Fibroblast of skin of right quadriceps (primary cell): ENCODE results near the gene ATAD3B.
"Not testable (repeated sequence)": the region's sequence is repeated elsewhere in the genome, so short reads cannot be mapped to it uniquely, and the experiment has no call there.

Experiments used
- DNase-seq: peaks from one replicate; pipeline ENCODE4 v3.0.0-alpha.2; 2013

The ATAD3B gene

DNA sequence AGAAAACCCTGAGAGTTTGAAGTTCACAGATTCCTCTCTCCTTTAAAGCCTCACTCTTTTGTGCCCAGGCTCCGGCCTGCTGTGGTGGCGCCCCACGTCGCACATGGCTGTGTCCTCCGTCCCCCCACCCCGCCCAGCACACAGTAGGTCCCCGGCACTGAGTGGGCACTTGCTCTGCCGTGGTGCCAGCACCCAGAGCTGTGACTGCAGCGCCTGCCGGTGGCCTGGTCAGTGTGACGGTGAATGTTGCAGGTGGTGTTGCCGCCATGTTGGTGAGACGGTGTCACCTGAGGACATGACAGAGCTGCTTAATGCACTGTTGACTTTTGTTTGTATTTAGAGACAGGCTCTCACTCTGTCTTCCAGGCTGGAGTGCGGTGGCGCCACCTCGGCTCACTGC, 18.7 kb upstream of the ATAD3B start:
- DNase-seq = no peak

DNA sequence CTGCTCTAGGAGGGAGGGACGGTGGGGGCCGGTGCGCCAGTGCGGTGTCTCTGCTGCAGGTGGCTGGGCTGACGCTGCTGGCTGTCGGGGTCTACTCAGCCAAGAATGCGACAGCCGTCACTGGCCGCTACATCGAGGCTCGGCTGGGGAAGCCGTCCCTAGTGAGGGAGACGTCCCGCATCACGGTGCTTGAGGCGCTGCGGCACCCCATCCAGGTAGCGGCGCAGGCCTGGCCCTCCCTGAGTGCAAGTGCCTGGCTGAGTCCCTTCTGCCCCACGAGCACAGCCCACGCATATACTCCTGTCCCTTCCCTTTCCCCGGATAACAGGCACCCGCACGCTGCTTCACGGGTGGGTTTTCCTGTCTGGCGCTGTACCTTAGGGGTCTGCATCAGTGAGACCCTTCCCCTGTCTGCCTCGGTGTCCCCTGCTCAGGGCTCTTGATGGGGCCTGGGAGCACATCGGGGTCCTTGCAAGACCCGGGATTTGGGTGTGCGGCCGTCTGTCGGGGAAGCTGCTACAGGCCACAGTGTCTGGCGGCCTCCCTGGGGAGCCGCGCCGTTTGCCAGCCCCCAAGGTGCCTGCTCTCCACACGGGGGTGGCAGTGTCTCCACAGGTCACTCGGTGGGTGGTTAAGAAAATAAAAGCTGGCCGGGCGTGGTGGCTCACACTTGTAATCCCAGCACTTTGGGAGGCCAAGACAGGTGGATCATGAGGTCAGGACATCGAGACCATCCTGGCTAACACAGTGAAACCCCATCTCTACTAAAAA, 17.1 kb upstream of the ATAD3B start:
- not testable (repeated sequence) for DNase-seq

DNA sequence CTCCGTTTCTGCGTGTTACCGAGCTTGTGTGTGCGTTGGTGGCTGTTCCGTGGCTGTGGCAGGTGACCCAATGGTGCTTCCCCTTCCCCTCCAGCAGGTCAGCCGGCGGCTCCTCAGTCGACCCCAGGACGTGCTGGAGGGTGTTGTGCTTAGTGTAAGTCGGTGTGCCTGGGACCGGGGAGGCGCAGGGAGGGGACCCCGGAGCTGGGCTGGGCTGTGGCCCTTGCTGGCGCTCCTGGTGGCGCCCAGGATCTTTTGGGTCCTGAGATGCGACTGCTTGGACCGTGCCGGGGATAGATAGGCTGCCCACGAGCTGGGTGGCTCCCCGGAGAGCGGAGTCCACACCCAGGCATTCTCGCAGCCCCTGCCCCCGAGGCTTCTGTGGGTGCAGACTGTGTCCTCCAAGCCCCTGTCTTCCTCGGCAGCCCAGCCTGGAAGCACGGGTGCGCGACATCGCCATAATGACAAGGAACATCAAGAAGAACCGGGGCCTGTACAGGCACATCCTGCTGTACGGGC, 16.1 kb upstream of the ATAD3B start:
- DNase-seq = no peak

DNA sequence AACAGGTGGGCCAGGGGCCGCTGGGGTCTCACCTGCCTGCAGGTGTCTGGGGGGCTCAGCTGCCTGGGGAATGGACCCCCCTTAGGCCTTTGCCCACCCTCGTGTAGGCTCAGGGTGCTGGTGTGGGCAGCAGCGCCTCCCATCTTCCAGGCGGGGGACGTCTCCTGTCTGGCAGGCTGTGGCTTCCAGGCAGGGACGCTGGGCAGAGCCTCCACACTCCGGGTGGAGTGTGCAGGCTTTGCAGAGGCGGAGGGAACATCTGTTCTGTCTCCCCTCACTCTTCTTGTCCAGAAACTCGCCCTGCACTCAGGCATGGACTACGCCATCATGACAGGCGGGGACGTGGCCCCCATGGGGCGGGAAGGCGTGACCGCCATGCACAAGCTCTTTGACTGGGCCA, 15.6 kb upstream of the ATAD3B start:
- DNase-seq = not testable (repeated sequence)

DNA sequence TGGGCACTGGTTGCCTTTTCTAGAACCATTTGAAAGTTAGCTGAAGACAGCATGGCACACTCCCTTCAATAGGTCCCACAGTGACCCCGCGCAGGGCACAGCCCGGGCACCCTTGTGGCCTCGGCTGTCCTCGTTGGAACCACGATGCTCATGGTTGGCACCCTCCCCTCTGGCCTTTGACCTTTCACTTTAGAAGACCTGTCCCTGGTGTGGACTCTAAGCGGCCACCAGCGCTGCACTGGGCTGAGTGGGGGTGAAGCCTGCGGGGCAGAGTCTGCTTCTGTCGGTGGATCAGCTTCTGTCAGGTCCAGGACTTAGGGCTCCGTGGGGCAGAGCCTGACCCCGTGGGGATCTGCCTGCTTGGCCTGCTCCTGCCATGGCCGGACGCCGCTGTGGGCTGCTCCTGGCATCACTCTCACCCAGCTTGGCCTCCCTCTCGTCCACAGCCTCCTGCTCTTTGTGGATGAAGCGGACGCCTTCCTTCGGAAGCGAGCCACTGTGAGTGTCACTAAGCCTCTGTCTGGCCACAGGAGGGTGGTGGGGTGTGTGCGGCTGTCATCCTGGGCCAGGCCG, 14.8 kb upstream of the ATAD3B start:
- DNase-seq = not testable (repeated sequence)

DNA sequence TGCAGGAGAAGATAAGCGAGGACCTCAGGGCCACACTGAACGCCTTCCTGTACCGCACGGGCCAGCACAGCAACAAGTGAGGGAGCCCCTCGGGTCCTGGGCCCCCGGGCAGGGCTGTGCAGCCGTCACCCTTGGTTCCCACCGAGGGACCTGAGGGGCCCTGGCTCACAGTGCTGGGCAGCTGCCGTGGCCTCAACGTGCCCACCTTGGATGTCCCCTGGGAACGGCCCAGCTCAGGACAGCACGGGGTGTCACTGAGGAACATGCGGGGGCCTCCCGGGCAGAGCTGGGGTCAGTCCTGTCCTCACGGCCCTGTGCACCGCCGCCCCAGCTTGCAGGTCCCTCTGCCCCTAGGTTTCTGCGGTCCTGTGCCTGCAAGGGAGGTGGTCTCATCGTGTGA, 12.4 kb upstream of the ATAD3B start:
- not testable (repeated sequence) for DNase-seq

DNA sequence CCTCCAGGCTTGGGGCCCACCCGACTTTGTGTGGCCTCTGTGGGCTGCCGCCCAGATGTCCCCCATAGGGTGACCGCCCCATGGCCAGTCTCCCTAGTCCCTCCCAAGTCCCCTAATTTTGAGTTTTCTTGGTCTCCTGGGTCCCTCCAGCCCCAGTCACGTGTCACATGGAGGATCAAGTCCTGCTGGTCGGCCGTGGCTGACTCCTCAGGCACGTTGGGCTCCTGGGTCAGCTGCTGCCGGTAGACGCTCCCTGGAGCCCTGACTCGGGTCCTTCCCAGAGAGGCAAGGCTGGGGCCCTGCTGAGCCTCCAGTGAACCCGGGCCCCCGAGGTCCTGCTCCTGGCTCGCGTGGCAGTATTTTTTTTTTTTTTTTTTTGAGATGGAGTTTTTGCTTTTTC, 11.9 kb upstream of the ATAD3B start:
- not testable (repeated sequence) for DNase-seq

DNA sequence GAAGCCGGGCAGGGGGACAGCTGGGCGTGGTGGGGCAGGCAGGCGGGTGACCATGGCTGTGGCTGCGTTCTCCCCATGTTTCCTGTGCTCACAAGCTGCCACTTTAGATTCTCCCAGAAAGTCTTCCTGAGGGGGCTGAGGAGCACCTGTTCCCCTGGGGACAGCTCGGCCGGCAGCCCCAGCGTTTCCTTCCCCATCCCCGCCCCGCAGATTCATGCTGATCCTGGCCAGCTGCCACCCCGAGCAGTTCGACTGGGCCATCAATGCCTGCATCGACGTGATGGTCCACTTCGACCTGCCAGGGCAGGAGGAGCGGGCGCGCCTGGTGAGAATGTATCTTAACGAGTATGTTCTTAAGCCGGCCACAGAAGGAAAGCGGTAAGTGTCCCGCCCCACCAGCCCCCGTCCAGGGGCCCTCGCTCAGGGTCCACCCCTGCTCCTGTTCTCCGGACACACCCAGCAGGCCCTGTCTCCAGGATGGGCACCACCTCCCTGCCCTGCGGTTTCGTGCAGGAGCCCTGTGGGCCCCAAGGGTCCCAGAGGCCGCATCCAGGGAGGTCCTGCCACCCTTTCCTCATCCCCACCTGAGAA, 10.9 kb upstream of the ATAD3B start:
- DNase-seq = no peak

DNA sequence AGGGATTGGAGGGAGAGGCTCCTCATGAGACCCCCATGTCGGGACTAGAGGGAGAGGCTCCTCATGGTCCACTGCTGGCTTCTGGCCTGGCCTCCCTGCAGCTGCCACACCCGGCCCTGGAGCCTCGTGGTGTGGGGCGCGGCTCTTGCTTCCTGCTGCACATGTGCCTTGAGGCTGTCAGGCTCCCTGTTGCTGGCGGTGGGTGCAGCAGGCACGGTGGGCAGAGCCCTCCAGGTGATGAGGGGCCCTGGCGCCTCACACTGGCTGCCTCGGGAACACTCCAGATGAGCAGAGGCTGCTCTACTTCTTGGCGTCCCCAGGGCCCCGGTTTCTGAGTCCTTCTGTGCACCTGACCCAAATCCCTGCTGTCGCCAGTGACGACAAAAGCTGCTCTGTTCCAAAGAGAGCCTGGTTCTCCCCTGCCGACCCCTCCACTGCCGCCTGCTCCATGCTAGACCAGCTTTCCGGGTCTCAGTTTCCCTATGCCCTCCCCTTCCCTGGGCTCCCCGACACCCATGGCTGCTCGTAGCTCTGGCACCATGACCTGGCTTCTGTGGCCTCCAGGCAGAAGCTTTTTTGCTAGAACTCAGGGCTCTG, 9.7 kb upstream of the ATAD3B start:
- no peak for DNase-seq

DNA sequence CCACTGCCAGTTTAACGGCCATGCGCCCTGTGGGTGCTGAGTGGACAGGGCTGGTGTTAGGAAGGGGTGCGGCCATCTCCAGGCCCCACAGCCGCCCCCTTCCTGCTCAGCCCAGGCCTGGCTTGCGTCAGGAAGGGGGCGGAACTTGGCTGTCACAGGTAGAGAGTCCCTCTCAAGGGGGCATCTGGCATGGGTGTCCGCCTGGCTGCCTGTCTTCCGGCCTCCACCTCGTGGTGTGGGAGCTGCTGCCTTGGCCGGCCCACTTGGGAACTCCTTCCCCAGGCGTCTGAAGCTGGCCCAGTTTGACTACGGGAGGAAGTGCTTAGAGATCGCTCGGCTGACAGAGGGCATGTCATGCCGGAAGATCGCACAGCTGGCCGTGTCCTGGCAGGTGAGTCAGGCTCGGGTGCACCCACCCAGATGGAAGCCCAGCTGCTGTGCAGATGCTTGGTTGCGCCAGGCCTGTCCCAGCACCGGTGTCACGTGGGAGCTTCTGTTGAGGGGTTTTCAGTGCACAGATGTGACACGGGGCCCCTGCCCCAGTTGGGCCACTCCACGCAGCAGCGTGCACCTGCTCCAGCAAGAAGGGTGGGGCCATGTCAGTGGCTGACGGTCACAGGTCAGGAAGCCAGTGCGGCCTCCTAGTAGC, 9.1 kb upstream of the ATAD3B start:
- no peak for DNase-seq

DNA sequence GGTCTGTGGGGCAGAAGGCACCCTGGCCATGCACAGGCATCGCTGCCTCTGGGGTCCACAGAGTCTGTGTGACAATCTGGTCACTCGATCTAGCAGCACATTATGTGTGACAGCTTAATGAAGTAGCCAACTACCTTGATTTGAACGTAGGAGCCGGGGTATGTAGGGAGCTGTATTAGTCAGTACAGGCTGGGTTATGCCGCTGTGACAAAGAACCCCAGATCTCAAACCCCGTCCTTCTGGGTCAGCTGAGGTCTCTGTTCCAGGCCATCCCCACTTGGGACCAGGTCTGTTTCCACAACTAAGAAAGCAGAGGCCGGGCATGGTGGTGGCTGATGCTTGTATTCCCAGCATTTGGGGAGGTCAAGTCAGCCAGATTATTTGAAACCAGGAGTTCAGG, 8.3 kb upstream of the ATAD3B start:
- no peak for DNase-seq

DNA sequence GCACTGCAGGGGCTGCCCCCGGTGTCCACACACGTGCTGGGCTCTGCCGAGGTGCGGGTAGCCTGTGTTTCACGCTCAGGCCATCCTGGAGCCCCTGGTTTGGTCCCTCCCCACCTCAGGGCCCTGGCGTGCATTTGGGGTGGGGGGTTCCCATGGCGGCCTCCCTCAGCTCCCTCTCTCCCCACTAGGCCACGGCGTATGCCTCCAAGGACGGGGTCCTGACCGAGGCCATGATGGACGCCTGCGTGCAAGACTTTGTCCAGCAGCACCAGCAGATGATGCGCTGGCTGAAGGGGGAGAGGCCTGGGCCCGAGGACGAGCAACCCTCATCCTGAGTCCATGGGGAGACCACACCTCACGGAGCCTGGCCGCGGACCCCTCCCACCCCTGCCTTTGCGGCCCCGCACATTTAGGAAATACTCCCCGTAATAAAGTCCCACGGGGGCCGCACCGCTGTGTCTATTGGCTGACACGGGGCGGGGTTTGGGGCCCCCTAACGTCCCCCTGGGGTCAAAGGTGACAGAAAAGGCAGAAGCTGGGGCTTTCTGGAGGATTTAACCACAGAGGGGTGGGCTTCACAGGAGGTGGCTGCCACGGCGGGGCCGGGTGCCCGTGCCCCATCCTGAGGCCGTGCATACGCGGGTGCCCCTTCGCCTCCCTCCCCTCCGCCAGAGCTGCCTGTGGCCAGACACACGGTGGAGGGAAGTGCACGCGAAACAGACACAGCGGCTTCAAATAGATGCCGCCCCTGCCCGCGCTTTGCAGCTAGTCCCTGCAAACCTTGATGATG, 3.2 kb upstream of the ATAD3B start:
- not testable (repeated sequence) for DNase-seq

DNA sequence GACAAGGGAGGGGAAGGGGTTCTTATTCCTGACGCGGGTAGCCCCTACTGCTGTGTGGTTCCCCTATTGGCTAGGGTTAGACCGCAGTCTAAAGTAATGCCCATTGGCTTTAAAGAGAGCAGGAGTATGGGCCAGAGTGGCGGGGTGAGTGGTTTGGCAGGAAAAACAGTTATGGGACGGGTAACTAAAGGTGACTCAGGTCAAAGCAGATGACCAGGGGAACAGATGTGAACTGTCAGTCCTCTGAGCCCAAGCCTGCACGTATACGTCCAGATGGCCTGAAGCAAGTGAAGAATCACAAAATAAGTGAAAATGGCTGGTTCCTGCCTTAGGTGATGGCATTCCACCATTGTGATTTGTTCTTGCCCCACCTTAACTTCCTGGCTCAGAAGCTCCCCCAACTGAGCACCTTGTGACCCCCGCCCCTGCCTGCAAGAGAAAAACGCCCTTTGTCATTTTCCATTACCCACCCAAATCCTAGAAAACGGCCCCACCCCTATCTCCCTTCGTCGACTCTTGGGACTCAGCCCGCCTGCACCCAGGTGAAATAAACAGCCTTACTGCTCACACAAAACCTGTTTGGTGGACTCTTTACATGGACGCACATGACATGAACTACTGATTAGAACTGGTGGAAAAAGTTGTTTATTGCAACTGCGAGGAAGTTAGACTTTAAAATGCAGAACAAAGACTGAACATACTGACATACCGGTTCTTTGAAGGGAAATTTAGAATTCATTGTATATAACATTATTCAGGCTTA, 758 bp upstream of the ATAD3B start:
- no peak for DNase-seq

DNA sequence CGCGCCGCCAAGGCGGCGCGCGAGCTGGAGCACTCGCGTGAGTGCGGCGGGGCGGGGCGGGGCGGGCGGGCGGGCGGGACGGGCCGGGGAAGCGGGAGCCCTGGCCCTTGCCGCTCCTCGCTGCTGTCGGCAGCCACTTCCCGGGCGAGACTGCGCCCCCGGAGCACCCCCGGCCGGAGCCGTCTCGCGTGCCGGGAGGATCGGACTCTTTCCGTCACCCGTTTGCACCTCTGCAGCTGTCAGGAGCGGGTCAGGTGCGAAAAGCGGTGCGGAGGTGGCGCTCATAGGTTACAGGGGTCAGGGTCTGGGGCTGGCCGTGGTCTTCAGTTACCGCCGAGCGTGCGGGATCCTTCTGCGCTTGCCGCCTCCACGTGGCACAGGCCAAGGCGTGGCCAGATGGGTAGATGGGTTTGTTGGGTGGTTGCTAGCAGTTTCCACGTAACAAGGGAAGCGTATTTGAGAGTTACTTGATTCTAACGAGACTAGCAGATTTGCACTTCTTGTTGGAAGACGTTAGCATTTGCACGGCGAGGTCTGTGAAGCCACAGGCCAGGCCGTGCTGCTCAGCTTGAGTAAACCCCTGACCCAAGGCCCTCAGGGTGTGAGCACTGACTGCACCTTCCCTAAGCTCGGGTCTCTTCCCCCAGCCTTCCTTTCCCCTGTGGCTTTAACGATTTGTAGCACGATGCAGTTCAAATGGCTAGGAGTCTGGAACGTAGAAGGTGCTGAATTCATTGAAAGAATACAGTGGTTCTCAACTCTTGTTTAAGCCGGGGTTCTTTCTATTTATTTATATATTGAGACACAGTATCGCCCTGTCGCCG, 700 bp downstream of the ATAD3B start:
- not testable (repeated sequence) for DNase-seq

DNA sequence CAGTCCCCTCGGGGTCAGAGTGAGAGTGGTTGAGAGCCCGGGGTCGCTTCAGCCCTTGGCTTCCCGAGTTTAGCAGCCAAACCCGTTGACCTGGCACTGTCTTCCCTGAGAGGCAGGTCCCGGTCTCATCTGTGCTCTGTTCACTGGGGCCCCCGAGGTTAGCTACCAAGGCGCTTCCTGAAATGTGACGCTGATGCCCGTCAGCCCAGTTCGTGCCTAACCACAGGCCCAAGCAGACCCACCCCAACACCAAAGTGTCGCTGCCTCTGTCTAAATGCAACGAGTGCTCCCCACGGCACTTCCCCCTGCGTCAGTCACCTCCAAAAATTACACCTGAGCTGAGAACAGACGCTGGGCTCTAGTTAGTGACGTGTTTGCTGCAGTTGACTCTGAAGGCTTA, 4.4 kb downstream of the ATAD3B start:
- DNase-seq = not testable (repeated sequence)

DNA sequence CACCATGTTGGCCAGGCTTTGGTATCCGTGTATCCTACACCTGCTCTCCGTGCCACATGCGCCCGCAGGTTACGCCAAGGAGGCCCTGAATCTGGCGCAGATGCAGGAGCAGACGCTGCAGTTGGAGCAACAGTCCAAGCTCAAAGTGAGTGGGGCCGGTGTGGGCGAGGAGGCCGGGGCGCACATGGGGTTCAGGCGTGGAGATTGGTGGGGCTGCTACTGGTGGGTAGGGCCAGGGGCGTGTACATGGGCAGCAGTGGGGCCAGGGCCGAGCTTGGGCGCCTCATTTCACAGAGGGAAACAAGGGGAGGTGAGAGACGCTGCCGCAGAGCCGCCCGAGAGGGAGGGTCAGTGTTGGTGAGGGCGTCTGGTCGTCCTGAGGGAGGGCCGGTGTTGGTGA, 5.6 kb downstream of the ATAD3B start:
- DNase-seq = no peak

DNA sequence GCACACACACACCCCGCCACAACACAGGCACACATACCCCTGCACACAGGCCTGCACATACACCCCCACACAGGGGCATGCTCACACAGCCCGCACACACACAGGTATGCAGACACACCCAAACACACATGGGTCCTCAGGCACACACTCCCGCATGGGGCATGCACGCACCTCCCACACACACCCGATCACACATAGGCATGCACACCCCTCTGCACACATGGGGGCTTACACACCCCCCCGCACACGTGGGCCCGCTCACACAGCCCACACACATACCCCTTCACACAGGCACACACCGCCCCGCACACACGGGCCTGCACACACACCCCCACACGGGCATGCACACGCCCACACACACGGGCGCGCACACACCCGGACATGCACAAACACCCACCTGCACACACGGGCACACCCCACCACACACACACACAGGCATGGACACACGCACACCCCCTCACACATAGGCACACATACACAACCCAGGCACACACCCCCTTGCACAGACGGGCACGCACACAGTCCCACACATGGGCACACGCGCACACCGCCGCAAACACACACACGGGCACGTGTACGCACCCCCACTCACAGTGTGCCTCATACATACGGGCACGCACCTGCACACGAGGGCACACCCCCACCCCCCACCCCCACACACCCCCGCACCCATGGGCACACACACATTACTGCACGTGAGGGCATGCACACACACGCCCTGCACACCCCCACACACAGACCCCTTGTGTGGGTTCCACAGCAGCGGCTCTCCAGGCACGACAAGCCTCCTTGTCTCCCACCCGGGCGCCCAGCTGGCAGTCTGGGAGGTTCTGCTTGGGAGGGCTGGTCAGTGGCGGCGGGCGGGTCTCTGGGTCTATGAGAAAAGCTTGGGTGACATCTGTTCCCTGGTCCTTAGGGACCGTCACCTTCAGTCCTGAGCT, 8.3 kb downstream of the ATAD3B start:
- DNase-seq = no peak

DNA sequence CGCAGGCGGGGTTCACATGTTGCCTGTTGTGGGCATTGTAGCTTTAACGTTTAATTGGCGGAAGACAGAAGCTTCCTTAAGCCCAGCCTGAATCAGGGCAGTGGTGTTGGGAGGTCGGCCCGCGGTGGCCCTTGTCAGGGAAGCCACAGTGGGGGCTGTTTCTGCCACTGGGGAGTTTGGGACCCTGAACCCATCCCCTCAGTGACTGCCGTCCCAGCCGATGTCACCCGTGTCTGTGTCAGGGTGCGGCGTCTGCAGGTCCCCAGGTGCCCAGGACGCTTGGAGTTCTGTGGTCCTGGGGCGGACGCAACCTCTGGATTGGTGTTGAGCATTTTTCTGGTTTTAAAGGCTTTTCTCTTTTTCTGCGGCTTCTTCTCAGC, 8.9 kb downstream of the ATAD3B start:
- not testable (repeated sequence) for DNase-seq

DNA sequence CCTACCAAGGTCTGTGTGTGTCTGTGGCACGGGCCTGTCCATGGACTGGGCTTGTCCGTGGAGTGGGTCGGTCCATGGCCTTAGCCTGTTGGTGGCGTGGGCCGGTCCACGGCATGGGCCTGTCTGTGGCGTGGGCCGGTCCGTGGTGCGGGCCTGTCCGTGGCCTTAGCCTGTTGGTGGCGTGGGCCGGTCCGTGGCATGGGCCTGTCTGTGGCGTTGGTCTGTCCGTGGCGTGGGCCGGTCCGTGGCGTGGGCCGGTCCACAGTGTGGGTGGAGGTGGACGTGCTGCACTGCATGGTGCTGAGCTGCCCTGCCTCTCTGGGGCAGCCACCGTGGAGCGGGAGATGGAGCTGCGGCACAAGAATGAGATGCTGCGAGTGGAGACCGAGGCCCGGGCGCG, 10.2 kb downstream of the ATAD3B start:
- not testable (repeated sequence) for DNase-seq

DNA sequence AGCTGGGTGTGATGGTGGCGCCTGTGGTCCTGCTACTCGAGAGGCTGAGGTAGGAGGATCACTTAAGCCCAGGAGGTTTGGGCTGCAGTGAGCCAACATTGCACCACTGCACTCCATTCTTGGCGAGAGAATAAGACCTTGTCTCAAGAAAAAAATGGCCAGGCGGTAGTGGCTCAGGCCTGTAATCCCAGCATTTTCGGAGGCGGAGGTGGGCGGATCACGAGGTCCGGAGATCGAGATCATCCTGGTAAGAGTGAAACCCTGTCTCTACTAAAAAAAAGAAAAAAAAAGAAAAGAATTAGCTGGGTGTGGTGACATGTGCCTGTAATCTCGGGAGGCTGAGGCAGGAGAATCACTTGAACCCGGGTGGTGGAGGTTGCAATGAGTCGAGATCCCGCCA, 11.3 kb downstream of the ATAD3B start:
- no peak for DNase-seq
